Measurements from ENCODE around the gene ARSB. TPM values are rescaled to one million over a fixed set of nuclear protein-coding genes. Genes with fewer than 3 reads are reported as not detected.

ARSB gene
- total RNA-seq (2022; extraction: Qiagen RNA extraction; ENCODE audit: low read depth): 8.2 to 9.9 TPM (median 9.1 TPM) in 5 replicates

GRCh38 chr5:78985116-78985724 lies at the start of gene ARSB:
Gene ARSB, minus strand, starts transcription at chr5:78985310. Its CDS starts 62 bp downstream, at chr5:78985248.

Other genes with a start within 250 kb of the ARSB start
- 0.27 TPM in 1 of 5 replicates, not detected in the others for gene DMGDH, start 84.4 kb upstream of the ARSB start, total RNA-seq (2022; extraction: Qiagen RNA extraction; ENCODE audit: low read depth)
- gene BHMT2, start 84.5 kb upstream of the ARSB start, total RNA-seq (2022; extraction: Qiagen RNA extraction; ENCODE audit: low read depth): not detected in 5 replicates
- gene BHMT, start 126.5 kb upstream of the ARSB start, total RNA-seq (2022; extraction: Qiagen RNA extraction; ENCODE audit: low read depth): 0.13 TPM in 1 of 5 replicates, not detected in the others